Thoracic aorta (tissue), 2 donors: ENCODE results near the gene CEP164. TPM values are rescaled to one million over a fixed set of nuclear protein-coding genes. Genes with fewer than 3 reads are reported as not detected.

Experiments used
- ATAC-seq: fragments of 150-250 bp; one replicate; pipeline ENCODE4 v1.8.0; 2017; ENCODE audit warnings: low read depth; ENCODE audit not compliant: insufficient number of reproducible peaks, low FRiP score
- DNase-seq: peaks from one replicate; pipeline ENCODE4 v3.0.0-alpha.2; 2020; ENCODE audit warnings: low spot score
- H3K27ac ChIP-seq, 2 donors: fragments of 200-600 bp; sonication (generic); 1 replicate in 1 of 2; 2 replicates in 1 of 2; pipeline ENCODE4 v1.5.1; 2016; ENCODE audit warnings: mild to moderate bottlenecking in 2 of 2, moderate library complexity in 2 of 2
- H3K27me3 ChIP-seq: fragments of 200-600 bp; sonication (generic); replicated peaks from 2 replicates; pipeline ENCODE4 v1.6.0; 2016; ENCODE audit warnings: mild to moderate bottlenecking; ENCODE audit not compliant: insufficient read depth
- H3K36me3 ChIP-seq: fragments of 200-600 bp; sonication (generic); one replicate; pipeline ENCODE4 v1.5.1; 2016
- H3K4me1 ChIP-seq, 2 donors: fragments of 200-600 bp; sonication (generic); 1 replicate in 1 of 2; 2 replicates in 1 of 2; pipeline versions ENCODE4 v1.5.1 to v1.6.0; 2016; ENCODE audit warnings: low read depth in 2 of 2, mild to moderate bottlenecking in 1 of 2; ENCODE audit not compliant: control insufficient read depth in 1 of 2
- H3K4me3 ChIP-seq: fragments of 200-600 bp; sonication (generic); 2 replicates; pipeline ENCODE4 v1.5.1; 2016; ENCODE audit warnings: mild to moderate bottlenecking
- H3K9me3 ChIP-seq: fragments of 200-600 bp; sonication (generic); 2 replicates; pipeline ENCODE4 v1.5.1; 2016
- CTCF ChIP-seq: fragments of 200-600 bp; sonication (generic); IDR thresholded peaks from one replicate; pipeline ENCODE4 v1.5.1; 2019; ENCODE audit warnings: antibody characterized with exemption
- total RNA-seq, 2 donors: library from RNA; depleted of rRNA; stranded (reverse); fragments of >200 nt; gene quantifications; one replicate each; pipeline versions ENCODE4 v1.1.0 to v1.2.3, GENCODE V29; 2016

Gene CEP164
- total RNA-seq, 2 donors from 2014 or later, result 27.9 to 53.4 TPM

- ATAC-seq, result no peak
- H3K36me3 ChIP-seq, result peaks cover 55% of the 10 kb centered on the region
- no peaks in the 10 kb centered on the region for H3K9me3 ChIP-seq
- no peak for DNase-seq
- no peak overlapping the region for H3K4me3 ChIP-seq
- H3K27me3 ChIP-seq, result no peaks in the 10 kb centered on the region
- TF ChIP-seq CTCF, result no peak
- no peak overlapping the region for H3K27ac ChIP-seq
- no peaks in the 10 kb centered on the region for H3K4me1 ChIP-seq
These were observed 41.9 kb downstream of the CEP164 start for GRCh38 chr11:117369534-117369933.

GRCh38 chr11:117371453-117371852 lies 43.8 kb downstream of the CEP164 start:
- no peaks in the 10 kb centered on the region for H3K4me1 ChIP-seq
- no peak overlapping the region for H3K4me3 ChIP-seq
- ATAC-seq (no peak), DNase-seq (no peak)
- H3K27ac ChIP-seq, result no peak overlapping the region
- no peaks in the 10 kb centered on the region for H3K9me3 ChIP-seq
- peaks cover 51% of the 10 kb centered on the region for H3K36me3 ChIP-seq
- H3K27me3 ChIP-seq, result no peaks in the 10 kb centered on the region
- TF ChIP-seq CTCF, result no peak

GRCh38 chr11:117374316-117375055 lies 46.8 kb downstream of the CEP164 start:
- DNase-seq, result no peak
- H3K27me3 ChIP-seq, result no peaks in the 10 kb centered on the region
- no peaks in the 10 kb centered on the region for H3K4me1 ChIP-seq
- no peak for TF ChIP-seq CTCF
- no peak overlapping the region for H3K4me3 ChIP-seq
- H3K36me3 ChIP-seq, result peaks cover 46% of the 10 kb centered on the region
- ATAC-seq, result no peak
- no peaks in the 10 kb centered on the region for H3K9me3 ChIP-seq
- H3K27ac ChIP-seq, result no peak overlapping the region

- TF ChIP-seq CTCF, result no peak
- Histone ChIP-seq H3K27me3 (no peaks in the 10 kb centered on the region), H3K27ac (no peak overlapping the region), H3K9me3 (no peaks in the 10 kb centered on the region), H3K4me1 (no peaks in the 10 kb centered on the region), H3K36me3 (peaks cover 51% of the 10 kb centered on the region), H3K4me3 (no peak overlapping the region)
- ATAC-seq (no peak), DNase-seq (no peak)
These were observed 48.3 kb downstream of the CEP164 start for GRCh38 chr11:117375960-117376359.

GRCh38 chr11:117376517-117376916 lies 48.9 kb downstream of the CEP164 start:
- Histone ChIP-seq H3K4me3 (no peak overlapping the region), H3K9me3 (no peaks in the 10 kb centered on the region), H3K27ac (no peak overlapping the region), H3K4me1 (no peaks in the 10 kb centered on the region), H3K27me3 (no peaks in the 10 kb centered on the region), H3K36me3 (peaks cover 51% of the 10 kb centered on the region)
- no peak for ATAC-seq
- no peak for TF ChIP-seq CTCF
- no peak for DNase-seq
